ENCODE data around the gene FARS2.

GRCh38 chr6:5403609-5404008 is 142.3 kb downstream of the FARS2 start:
- TF ChIP-seq POLR2A (IDR thresholded peaks at IDR 0.05; ENCODE audit: borderline replicate concordance, extremely low read depth, insufficient read depth, insufficient read length), result no peak
- TF ChIP-seq SP1 (IDR thresholded peaks at IDR 0.05; ENCODE audit: low read depth), result no peak
- no peak for TF ChIP-seq CTCF (IDR thresholded peaks at IDR 0.05 in 2 of 3, conservative IDR thresholded peaks at IDR 0.05 in 1 of 3; ENCODE audit: borderline replicate concordance in 1 of 3, insufficient read depth in 1 of 3, low read depth in 2 of 3, low read length in 2 of 3)
- no peak for TF ChIP-seq POLR2AphosphoS5 (IDR thresholded peaks at IDR 0.05; ENCODE audit: low read depth, low read length)
- TF ChIP-seq ATF3 (IDR thresholded peaks at IDR 0.05), result no peak
- TF ChIP-seq REST (IDR thresholded peaks at IDR 0.05; ENCODE audit: low read depth), result no peak
- no peak for TF ChIP-seq YY1 (IDR thresholded peaks at IDR 0.05; ENCODE audit: extremely low read depth, insufficient replicate concordance, low read depth, low read length)

All from HCT116 (cell line).